Smooth muscle cell (in vitro differentiated cells): ENCODE measurements around the gene LBHD2. TPM values are rescaled to one million over a fixed set of nuclear protein-coding genes. Genes with fewer than 3 reads are reported as not detected.

ENCODE experiments used
- DNase-seq: peaks from one replicate; lab custom pipeline; 2025; ENCODE audit not compliant: unreplicated experiment; lab: John Stamatoyannopoulos, UW
- H2AFZ ChIP-seq: fragments of 200-600 bp; sonication (generic); 2 replicates; pipeline ENCODE4 v1.6.0; 2016; ENCODE audit warnings: antibody characterized with exemption, low read depth, mild to moderate bottlenecking
- H3F3A ChIP-seq: fragments of 200-600 bp; sonication (generic); 2 replicates; pipeline ENCODE4 v1.6.0; 2017; ENCODE audit warnings: antibody characterized with exemption, low read depth
- H3K27ac ChIP-seq: fragments of 200-600 bp; sonication (generic); 2 replicates; pipeline ENCODE4 v1.5.1; 2016; ENCODE audit warnings: low read depth, mild to moderate bottlenecking
- H3K27me3 ChIP-seq: fragments of 200-600 bp; sonication (generic); 2 replicates; pipeline ENCODE4 v1.6.1; 2016; ENCODE audit warnings: low read depth, mild to moderate bottlenecking
- H3K36me3 ChIP-seq: fragments of 200-600 bp; sonication (generic); 2 replicates; pipeline ENCODE4 v1.5.1; 2016; ENCODE audit warnings: low read depth
- H3K4me1 ChIP-seq: fragments of 200-600 bp; sonication (generic); 2 replicates; pipeline ENCODE4 v1.5.1; 2016; ENCODE audit warnings: low read depth
- H3K4me2 ChIP-seq: fragments of 200-600 bp; sonication (generic); 2 replicates; pipeline ENCODE4 v1.6.0; 2016; ENCODE audit warnings: mild to moderate bottlenecking
- H3K4me3 ChIP-seq: fragments of 200-600 bp; sonication (generic); 2 replicates; pipeline ENCODE4 v1.5.1; 2016; ENCODE audit warnings: mild to moderate bottlenecking
- H3K79me2 ChIP-seq: fragments of 200-600 bp; sonication (generic); 2 replicates; pipeline ENCODE4 v1.6.0; 2016; ENCODE audit warnings: low read depth, mild to moderate bottlenecking
- H3K9ac ChIP-seq: fragments of 200-600 bp; sonication (generic); 2 replicates; pipeline ENCODE4 v1.6.0; 2016; ENCODE audit warnings: low read depth
- H3K9me3 ChIP-seq: fragments of 200-600 bp; sonication (generic); replicated peaks from 2 replicates; pipeline ENCODE4 v1.5.1; 2016; ENCODE audit warnings: low read depth
- H4K20me1 ChIP-seq: fragments of 200-600 bp; sonication (generic); 2 replicates; pipeline ENCODE4 v1.6.0; 2016; ENCODE audit warnings: low read depth
- WGBS: methylation state at CpG from one replicate; pipeline ENCODE4 v1.1.7; 2016; ENCODE audit warnings: low lambda C conversion rate; 5-methylcytosine and 5-hydroxymethylcytosine counted together
- polyA plus RNA-seq: library from polyadenylated mRNA; unstranded; fragments of >200 nt; fragmentation: Nextera tagmentation; extraction: Ambion mirVana; gene quantifications from 2 replicates; pipeline ENCODE4 v1.2.1, GENCODE V29; 2016
- total RNA-seq: library from RNA; depleted of rRNA; stranded (reverse); fragments of >200 nt; gene quantifications from 2 replicates; pipeline ENCODE4 v1.2.3, GENCODE V29; 2014
- TF ChIP-seq, protein P1 (sequence below): fragments of 200-600 bp; sonication (generic); IDR thresholded peaks from 2 replicates; pipeline ENCODE4 v1.5.1; 2017; ENCODE audit warnings: borderline replicate concordance, mild to moderate bottlenecking, antibody characterized with exemption; ENCODE audit not compliant: insufficient read depth, poor library complexity, severe bottlenecking

Gene LBHD2
- total and polyA plus RNA-seq, 2 experiments from 2014 or later = not detected

- 88% methylated on average over 6 of the region's 6 CpGs for WGBS
- H3K4me2 ChIP-seq = no peak overlapping the region
- DNase-seq = no peak
- H2AFZ ChIP-seq = no peak overlapping the region
- H3K4me1 ChIP-seq = peaks cover 10% of the 10 kb centered on the region
- peaks cover 22% of the 10 kb centered on the region for H3K79me2 ChIP-seq
- no peak overlapping the region for H3K27ac ChIP-seq
- H3F3A ChIP-seq = no peaks in the 10 kb centered on the region
- no peaks in the 10 kb centered on the region for H3K36me3 ChIP-seq
- H3K9ac ChIP-seq = no peak overlapping the region
- no peaks in the 10 kb centered on the region for H3K27me3 ChIP-seq
- TF ChIP-seq, protein P1, sequence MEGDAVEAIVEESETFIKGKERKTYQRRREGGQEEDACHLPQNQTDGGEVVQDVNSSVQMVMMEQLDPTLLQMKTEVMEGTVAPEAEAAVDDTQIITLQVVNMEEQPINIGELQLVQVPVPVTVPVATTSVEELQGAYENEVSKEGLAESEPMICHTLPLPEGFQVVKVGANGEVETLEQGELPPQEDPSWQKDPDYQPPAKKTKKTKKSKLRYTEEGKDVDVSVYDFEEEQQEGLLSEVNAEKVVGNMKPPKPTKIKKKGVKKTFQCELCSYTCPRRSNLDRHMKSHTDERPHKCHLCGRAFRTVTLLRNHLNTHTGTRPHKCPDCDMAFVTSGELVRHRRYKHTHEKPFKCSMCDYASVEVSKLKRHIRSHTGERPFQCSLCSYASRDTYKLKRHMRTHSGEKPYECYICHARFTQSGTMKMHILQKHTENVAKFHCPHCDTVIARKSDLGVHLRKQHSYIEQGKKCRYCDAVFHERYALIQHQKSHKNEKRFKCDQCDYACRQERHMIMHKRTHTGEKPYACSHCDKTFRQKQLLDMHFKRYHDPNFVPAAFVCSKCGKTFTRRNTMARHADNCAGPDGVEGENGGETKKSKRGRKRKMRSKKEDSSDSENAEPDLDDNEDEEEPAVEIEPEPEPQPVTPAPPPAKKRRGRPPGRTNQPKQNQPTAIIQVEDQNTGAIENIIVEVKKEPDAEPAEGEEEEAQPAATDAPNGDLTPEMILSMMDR = no peak
- no peak overlapping the region for H3K4me3 ChIP-seq
- no peaks in the 10 kb centered on the region for H4K20me1 ChIP-seq
- H3K9me3 ChIP-seq = no peaks in the 10 kb centered on the region
Measured at GRCh38 chr14:103061482-103061976, 22.5 kb upstream of the LBHD2 start.

- TF ChIP-seq, protein P1 = no peak
- Histone ChIP-seq H3K27me3 (no peaks in the 10 kb centered on the region), H4K20me1 (no peaks in the 10 kb centered on the region), H3K9me3 (no peaks in the 10 kb centered on the region), H3K9ac (no peak overlapping the region), H2AFZ (no peak overlapping the region), H3K4me1 (no peaks in the 10 kb centered on the region), H3K27ac (no peak overlapping the region), H3K36me3 (no peaks in the 10 kb centered on the region), H3K4me3 (no peak overlapping the region), H3F3A (no peaks in the 10 kb centered on the region), H3K79me2 (peaks cover 5% of the 10 kb centered on the region), H3K4me2 (no peak overlapping the region)
- 98% methylated on average over 4 of the region's 4 CpGs for WGBS
- no peak for DNase-seq
Measured at GRCh38 chr14:103064436-103064835, 19.6 kb upstream of the LBHD2 start.

DNA sequence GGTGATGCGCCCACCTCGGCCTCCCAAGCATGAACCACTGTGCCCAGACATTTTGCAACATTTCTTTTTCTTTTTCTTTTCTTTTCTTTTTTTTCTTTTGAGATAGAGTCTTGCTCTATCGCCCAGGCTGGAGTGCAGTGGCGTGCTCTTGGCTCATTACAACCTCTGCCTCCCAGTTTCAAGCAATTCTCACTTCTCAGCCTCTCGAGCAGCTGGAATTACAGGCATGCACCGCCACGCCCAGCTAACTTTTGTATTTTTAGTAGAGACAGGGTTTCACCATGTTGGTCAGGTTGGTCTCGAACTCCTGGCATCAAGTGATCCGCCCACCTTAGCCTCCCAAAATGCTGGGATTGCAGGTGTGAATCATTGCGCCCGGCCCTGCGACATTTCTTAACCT, 19.0 kb upstream of the LBHD2 start:
- no peak overlapping the region for H3K4me2 ChIP-seq
- no peak overlapping the region for H3K27ac ChIP-seq
- no peaks in the 10 kb centered on the region for H3K36me3 ChIP-seq
- H3K4me3 ChIP-seq = no peak overlapping the region
- no peaks in the 10 kb centered on the region for H3K4me1 ChIP-seq
- DNase-seq = no peak
- no peak overlapping the region for H3K9ac ChIP-seq
- H3K79me2 ChIP-seq = no peaks in the 10 kb centered on the region
- 92% methylated on average over 12 of the region's 12 CpGs for WGBS
- no peaks in the 10 kb centered on the region for H3K27me3 ChIP-seq
- no peak overlapping the region for H2AFZ ChIP-seq
- H3F3A ChIP-seq = no peaks in the 10 kb centered on the region
- TF ChIP-seq, protein P1 = no peak
- H3K9me3 ChIP-seq = no peaks in the 10 kb centered on the region
- H4K20me1 ChIP-seq = no peaks in the 10 kb centered on the region

- TF ChIP-seq, protein P1 = no peak
- WGBS = 91% methylated on average over 7 of the region's 7 CpGs
Measured at GRCh38 chr14:103065861-103066260, 18.1 kb upstream of the LBHD2 start.

More at GRCh38 chr14:103065861-103066260, 18.1 kb upstream of the LBHD2 start:
- Histone ChIP-seq H3K27ac (no peak overlapping the region), H3K9me3 (no peaks in the 10 kb centered on the region), H3F3A (no peaks in the 10 kb centered on the region), H3K36me3 (no peaks in the 10 kb centered on the region), H3K4me2 (no peak overlapping the region), H2AFZ (no peak overlapping the region), H4K20me1 (no peaks in the 10 kb centered on the region), H3K4me3 (no peak overlapping the region), H3K4me1 (no peaks in the 10 kb centered on the region), H3K27me3 (no peaks in the 10 kb centered on the region), H3K9ac (no peak overlapping the region), H3K79me2 (no peaks in the 10 kb centered on the region)
- no peak for DNase-seq
